ENCODE results near the gene LRRC8C.
"Not testable (repeated sequence)": the region's sequence is repeated elsewhere in the genome, so short reads cannot be mapped to it uniquely, and the experiment has no call there.

The LRRC8C gene

DNA sequence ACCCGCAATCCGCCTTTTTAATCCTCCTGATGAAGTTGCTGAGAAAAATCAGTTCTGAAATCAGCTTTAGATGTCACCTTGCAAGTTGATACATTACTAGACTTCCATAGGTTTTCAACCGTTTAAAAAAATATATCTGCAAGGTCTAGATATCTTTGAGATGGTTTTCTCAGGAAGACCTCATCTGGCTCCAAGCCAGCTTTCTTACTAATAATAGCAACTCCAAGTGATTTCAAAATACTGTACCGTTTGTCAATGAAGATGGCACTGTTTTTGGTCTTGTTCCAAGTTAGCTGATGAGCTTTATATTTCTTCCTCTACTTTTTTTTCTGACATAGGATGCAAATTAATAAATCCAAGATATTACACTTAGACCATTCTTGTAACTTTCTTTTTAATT, 40.3 kb downstream of the LRRC8C start:
- DNase-seq, result no peak

DNA sequence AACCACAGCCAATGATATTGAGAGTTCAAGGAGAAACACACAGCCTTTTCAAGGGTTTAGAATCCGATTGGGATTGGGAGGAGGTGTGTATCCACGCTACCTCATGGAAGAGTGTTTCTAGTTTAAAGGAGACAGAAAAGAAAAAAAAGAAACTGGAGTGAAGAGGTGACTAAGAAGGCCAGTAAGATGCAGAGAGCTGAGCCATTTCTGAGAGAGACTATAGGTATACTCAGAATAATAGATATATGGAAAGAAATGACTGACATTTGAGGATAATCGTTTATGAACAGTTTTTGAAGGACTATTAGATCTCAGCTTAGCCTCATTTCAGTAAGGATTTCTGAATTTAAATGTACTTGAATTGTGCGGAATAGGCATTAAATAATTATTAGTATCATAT, 42.8 kb downstream of the LRRC8C start:
- no peak for DNase-seq

DNA sequence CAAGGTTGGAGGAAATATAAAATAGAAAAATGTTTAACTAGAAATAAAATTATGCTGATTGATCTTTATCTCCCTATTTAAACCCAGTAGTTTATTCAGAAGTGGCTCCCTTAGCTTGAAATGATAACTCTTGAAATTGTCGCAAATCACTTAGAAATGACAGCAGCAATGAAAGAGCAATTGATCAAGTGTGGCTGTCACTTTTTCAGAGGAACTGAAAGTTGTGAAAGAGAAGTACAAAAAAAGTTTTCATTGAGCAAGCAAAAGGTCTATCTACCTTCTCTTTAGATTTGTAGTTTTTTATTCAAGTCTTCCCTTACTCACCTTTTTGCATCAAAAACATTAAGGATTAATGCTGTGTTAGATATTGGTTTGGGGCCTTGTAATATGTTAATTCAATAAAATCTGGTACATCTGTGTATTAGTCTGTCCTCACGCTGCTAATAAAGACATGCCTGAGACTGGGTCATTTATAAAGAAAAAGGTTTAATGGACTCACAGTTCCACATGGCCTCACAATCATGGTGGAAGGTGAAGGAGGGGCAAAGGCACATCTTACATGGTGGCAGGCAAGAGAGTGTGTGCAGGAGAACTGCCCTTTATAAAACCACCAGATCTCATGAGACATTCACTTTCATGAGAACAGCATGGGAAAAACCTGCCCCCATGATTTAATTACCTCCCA, 48.3 kb downstream of the LRRC8C start:
- no peak for DNase-seq

DNA sequence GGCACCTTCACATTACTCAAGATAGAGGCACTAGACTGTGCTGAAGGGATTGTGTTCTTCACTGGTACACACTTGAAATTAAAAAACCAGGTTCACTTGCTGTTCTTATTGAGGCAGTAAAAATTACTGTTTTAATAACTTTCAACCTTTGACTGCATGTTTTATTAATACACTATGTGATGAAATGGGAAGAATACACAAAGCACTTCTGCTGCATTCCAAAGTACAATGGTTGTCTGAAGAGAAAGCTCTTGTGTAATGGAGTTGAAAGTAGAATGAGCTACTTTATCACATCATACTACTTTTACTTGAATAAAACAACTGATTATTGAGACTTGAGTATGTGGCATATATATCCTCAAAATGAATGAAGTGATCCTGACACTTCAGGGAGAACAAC, 49.7 kb downstream of the LRRC8C start:
- DNase-seq, result no peak

DNA sequence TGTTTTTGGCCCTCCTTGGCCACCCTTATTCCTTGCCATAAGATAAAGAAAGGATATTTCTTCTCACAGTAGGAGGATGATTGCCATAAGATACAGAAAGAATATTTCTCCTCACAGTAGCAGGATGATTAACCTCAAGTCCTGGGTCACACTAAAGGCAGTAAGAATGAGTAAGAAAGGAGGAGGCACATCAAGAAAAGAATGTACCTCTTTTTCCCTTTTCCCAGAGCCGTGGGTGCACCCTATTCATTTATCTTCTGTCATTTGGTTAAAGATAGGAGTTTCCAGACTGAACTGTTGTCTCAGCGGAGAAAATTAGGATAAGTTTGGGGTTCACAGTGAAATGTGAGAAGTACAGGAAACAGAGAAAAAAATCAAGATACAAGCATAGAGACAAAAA, 52.5 kb downstream of the LRRC8C start:
- DNase-seq, result no peak

DNA sequence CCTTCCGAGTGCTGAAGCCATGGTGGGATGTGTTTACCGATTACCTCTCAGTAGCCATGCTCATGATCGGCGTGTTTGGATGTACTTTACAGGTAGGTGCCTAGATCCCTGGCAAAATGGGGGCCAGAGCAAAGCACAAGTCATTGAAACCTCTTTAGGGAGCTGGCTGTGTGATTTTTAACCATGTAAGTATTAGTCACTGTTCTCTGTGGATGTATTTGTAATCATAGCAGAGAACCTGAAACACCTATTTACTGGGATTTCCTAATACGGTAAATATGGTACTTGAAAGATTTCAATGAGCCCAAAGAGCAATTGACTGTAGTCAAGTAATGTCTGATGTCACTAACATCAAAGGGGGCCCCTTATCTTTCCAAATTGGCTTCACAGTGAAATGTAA, 53.6 kb downstream of the LRRC8C start:
- DNase-seq, result no peak

DNA sequence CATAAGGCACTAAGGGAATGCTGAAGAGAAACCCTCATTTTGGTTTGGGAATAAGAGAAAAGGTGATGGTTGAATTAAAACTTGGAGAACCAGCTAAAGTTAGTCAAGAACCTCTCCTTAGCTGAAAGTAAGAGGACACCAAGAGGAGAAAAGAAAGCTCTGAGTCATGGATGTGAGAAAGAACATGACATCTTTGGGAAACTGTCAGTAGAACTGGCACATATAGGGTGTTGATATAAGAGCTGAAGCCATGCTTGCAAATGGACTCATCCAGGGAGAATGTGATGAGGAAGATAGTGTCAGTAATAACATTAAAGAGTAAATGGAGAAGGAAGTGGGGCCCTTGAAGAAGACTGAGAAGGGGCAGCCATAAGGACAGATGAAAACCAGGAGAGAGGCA, 54.3 kb downstream of the LRRC8C start:
- DNase-seq, result no peak

DNA sequence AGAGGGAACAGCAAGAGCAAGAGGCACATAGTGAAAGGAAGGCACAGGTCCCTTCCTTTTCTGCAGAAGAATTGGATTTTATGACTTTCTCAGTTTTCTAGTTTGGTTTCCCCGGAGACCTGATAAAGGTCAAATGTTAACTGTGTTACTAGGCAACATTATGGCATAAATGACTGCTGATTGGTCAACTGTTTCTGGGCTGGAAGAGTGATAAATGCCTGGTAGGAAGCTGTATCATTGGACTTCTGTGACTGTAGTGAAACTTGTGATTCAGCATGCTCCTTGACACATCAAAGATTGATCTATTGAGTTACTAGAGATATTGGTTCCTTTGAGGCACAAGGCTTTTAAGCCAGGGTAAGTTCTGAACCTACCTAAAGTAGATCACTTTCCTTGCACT, 55.7 kb downstream of the LRRC8C start:
- DNase-seq, result no peak

DNA sequence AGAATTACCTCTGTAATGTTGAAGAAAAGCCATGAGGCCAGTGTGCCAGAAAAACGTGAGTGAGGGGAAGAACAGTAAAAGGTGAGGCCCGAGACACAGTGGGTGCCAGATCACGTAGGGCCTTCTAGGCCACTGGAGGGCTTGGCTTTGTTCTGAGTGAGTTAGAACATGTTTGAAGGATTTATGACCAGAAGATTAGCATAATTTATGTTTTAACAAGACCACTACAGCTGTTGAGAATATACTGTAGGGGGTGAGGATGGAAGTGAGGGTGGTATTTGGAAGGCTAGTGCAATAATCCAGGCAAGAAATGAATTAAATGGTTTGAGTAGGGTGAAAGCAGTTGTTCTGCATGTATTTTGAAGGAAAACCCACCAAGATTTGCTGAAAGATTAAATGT, 56.3 kb downstream of the LRRC8C start:
- DNase-seq, result no peak

DNA sequence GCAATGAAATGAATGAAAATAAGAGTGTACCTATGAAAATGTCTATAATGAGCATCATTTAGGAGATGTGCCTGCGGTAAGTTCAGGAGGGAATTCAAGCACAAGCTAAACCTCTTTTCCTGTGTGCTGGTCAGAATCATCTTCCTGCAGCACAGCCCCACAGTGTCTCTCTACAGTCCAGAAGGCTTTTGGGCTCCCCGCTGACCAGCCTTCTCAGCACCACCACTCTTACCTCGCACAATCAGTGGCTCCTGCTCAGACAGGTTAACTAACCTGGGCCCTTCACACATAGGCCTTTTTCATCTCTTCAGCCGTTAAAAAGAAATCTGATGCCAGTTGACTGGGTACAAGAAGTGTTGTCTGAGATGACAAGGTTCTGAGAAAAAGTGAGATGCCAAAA, 57.7 kb downstream of the LRRC8C start:
- DNase-seq, result no peak

DNA sequence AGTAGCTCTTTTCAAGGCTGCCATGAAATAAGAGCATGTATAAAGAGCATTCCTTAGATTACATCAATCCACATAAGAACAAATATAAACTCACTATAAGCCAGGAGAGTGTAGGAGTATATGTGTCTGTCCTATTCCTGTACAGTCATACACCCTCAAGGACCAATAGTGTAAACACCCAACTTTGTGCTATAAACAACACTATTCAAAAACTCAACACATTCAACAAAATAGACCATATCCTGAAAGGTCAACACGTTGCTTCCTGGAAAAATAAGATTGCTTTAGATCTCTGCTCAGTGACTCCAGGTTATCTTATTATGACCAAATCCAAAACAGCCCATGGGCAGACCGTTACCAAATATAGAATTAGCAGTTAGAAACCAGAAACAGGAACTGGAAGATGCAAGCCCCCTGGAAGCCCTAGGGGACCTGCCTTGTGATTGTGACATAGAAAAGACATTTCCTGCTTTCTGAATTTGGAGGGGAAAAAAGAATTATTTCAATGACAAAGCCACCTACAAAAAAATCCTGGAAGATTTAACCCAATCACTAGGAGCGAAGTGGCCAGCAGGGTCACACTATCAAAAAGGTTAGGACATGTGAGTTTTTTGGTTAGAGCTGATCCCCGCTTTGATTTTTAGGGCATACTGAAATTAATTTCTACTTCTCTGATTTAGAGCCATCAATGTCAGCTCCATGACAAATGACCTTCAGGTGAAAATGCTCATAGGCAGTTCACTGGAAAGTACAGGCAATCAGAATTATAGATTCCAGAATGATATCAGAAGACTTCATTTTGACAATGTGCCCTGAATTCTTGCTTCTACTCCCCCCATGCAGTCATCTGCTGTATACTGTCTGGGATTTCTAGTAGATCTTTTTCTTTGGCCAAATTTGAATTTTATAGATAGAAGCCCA, 59.9 kb downstream of the LRRC8C start:
- no peak for DNase-seq

DNA sequence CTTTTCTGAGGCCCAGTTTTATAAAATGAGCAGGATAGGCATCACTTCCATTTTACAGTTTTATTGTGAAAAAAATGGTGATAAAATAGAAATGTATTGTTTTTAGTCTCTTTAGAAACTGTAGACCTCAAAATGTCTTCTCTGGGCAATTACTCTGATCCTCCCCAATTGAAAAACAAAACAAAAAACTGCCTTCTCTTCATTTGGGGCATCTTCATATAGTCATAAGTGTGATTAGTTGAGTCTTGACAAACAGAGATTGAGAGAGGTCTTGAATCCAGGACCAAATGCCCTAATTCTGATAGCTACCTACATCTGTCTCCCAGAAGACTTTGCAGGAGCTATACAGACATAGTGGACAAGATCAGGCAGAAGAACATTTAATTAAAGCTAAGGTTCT, 62.9 kb downstream of the LRRC8C start:
- no peak for DNase-seq

DNA sequence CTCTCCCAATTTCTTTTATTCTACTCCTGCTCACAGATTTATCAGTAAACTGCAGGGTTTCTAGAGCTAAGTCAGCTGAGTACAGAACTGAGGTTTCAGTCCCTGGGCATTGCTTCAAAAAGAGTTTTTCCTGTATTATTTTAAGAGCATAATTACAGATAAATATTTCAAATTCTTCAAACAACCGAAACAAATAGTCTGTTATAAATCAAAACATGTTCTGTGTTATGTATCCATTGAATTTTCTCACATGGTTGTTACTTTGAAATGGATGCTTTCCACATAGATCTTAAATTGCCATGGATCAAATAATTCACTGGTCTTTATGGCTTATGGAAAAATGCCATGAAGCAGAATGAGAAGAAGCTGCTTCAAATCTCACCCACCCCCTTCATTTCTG, 64.5 kb downstream of the LRRC8C start:
- DNase-seq, result no peak

DNA sequence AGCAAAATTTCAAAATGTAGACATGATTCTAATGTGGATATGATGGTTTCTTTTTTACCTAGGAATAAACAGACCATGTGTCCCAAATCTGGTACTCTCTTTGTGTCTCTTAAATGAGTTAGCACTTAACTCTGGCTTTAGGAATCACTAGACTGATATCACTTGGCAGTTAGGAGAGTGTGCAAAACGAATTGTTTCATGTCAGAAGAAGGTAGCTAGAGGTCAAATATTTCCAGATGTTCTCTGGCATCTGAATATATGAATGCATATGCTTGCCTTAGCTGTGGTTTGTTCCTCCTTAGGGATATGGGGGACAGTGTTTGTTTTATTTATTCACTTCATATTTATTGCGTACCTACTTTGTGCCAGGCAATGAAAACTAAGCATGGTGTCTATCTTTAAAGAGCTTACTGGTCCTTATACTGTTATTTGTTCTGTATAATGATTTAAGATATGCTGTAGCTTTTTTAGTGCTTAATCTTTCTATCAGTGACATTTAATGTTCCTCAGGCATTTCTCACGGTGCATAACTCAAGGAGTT, 65.2 kb downstream of the LRRC8C start:
- DNase-seq, result no peak

DNA sequence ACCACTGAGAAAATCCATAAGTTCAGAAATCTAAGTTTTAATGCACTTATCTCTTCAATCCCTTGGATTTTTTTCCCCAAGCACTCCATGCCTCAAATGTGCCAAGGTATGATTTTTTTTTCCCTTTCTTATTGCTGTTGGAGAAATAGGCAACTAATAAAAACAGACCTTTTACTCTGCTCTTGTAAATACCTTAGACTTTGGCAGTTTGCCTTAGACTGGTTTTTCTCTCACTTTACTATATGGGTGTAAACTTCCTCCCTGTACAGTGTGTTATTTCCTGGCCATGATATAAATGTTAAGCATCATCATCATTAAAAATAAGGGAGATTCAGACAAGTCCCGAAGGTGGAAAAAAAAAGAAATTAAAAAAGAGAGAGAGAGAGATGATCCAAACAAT, 65.7 kb downstream of the LRRC8C start:
- no peak for DNase-seq

DNA sequence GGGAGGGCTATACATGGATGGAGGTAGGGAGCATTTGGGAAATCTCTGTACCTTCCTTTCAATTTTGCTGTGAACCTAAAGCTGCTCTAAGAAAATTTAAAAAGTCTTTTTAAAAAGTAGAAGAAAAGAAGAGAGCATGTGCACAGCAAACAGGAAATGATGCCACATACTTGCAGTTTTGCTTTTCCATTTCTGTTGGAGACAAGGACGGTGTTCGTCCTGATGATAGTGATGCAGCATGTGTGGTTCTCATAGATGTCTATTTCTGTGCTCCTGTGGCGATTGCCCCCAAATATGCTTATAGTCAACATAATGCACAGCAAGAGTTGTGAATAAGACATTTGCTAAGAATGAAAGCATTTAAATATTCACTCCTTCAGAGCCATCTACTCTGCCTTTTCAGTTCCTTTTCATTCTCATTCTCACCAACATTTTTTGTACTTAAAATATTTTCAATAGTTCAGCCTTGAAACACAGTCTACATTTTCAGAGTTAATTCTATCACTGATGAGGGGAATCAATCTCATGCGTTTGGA, 66.6 kb downstream of the LRRC8C start:
- no peak for DNase-seq

DNA sequence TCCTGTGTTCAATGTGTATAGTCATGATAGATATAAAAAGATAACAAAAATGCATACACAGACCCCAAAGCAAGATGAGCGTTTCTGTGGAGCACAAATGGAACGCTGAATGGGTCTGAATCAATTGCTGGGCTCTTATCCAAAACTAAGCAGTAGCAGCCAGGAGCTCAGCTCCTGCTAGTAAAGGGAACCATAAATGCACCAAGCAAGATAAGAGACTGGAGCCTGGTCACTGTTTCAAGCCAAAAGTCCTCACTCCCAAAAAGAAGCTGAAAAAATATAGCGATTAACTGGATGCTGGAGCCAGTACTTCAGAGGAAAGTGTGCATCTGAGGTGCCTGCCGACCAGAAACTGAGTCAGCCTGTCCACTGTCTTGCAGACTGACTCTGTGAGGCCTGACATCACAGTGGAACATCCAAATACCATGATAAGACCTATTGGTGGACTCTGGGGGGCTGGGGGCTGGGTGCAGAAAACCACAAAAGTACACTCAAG, 68.9 kb downstream of the LRRC8C start:
- DNase-seq, result no peak

DNA sequence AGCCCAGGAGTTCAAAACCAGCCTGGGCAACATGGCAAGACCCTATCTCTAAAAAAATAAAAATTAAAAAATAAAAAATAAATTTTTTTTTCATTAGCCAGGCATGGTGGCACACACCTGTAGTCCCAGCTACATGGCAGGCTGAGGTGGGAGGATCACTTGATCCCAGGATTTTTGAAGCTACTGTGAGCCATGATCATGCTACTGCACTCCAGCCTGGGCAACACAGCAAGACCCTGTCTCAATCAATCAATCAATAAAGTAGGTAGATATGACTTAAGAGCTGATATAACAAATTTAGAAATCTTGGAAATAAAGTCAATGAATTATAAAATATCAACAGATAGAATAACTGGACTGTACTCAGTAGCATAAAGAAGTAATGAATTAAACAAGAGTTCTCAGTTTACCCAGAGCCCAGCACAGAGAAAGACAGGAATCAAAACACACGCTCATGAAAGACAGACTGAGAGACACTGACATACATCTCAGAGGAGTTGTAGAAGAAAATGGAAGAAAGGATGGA, 69.7 kb downstream of the LRRC8C start:
- DNase-seq, result no peak

DNA sequence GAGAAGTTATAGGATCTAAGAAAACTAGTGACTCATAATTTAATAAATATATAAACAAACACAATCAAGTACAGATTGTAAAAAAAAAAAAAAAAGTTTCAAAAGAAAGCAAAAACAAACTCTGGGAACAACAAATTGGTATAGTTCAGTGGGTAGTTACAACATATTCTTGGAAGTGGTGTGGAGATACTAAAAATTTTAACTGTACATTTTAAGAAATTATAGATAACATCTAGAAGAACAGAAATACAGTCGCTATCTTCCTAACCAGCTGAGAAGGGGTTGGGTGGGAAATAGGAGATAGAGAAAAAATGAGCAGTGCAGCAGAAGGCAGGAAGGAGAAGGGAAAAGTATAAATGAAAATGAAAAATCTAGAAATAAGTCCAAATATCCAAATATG, 70.5 kb downstream of the LRRC8C start:
- no peak for DNase-seq

DNA sequence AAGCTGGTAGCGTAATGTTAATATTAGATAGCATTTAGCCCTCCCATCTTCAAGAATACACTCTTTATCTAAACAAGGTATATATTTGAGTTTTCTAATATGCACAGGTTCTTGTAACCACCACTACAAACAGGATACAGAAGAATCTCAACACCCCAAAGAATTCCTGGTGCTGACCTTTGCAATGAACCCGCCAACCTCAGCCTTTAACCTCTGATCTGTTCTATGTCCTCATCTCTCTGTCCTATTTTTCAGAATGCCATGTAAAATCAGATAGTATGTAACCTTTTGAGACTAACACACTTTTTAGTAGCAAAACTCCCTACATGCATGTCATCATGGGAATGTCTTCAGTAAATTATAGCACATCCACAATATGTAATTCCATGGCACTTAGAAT, 71.1 kb downstream of the LRRC8C start:
- no peak for DNase-seq

DNA sequence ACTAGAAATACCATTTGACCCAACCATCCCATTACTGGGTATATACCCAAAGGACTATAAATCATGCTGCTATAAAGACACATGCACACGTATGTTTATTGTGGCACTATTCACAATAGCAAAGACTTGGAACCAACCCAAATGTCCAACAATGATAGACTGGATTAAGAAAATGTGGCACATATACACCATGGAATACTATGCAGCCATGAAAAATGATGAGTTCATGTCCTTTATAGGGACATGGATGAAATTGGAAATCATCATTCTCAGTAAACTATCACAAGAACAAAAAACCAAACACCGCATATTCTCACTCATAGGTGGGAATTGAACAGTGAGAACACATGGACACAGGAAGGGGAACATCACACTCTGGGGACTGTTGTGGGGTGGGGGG, 72.0 kb downstream of the LRRC8C start:
- DNase-seq, result not testable (repeated sequence)

DNA sequence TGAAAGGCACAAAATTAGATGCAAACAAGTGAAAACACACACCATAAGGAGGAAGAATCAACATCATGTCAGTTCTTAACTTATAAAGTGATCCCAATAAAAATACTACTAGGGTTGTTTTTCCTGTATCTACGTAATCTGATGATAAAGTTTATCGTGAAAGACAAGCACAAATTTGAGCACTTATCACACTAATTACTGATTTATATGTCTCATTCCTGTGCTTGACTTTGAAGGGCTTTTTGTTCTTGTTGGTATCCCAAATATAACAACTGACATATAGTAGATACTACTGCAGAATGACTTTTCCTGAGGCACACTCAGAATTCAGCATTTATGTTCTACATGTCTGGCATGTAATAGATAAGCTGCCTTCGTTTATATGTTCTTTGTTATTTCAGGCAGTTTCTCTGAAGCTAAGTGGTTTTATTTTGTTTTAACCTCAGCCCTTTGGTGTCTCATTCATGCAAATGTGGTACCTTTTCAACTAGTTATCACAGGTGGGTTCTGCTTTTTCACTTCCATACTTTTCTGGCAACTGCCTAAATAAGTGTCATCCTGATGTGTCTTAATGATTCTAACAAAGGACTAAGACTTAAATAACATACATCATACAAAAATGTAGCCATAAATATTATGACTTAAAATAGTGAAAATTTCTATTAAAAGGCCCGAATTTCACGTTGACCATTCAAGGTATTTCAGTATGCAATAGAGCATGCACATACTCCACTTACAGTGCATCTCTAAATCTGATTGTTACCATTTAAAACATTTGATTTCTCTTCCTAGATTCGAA, 73.2 kb downstream of the LRRC8C start:
- DNase-seq, result no peak

DNA sequence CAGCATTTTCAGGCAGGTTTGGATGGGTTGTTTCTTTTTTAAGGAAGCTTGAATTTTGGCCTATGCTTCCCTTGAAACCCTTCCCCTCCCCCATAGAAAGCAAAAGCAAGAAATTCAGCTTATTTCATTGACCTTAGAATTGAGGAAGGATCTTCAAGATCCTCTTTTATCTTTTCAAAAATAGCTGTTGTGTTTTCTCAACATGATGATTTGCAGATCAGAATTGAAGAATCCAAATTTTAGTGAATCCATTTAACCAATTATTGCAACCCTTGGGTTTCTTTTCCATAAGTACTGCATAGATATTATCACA, 73.7 kb downstream of the LRRC8C start:
- DNase-seq, result no peak
